ENCODE data around the gene ARFGEF2. TPM values are rescaled to one million over a fixed set of nuclear protein-coding genes. Genes with fewer than 3 reads are reported as not detected.

ARFGEF2 gene
- total RNA-seq, 4 donors from 2014 or later: 33.6 to 45.2 (median 39.3) TPM

DNA sequence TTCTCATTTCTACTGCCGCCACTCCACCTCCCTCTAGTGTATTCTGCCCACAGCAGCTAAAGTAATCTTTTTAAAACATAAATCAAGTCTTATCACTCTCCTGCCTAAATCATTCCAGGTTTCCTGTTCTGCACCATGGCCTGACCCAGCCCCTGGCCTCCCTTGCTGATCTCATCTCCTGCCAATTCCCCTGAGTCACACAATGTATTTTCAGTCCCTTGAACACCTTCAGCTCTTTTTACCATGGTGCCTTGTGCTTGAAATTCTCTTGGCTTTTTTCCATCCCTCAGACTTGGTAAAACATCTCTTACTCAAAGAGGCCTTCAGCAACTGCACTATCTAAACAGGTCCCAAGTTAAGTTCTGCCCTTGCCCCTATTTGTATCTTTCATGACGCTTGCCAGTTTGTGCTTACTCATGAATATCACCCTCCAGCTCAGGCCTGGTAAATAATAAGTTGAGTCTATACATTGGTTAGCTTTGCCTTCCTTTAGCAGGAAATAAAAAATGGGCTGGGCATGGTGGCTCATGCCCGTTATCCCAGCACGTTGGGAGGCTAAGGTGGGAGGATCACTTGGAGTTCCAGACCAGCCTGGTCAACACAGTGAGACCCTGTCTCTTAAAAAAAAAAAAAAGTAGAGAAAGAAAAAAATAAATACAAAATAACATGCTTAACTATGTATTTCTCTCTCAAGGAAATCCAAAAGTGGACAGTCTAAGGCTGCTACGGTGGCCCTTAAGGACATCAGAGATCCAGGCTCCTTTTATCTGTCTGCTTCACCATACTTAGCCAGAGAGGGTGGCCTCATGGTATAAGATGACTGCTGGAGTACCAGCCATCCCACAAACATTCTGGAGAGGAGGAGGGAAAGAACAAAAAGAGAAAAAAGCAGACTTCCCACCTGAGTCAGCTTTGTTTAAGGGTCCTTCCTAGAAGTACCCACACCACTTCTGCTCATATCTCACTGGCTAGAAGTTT is 62.2 kb downstream of the ARFGEF2 start:
- Histone ChIP-seq H3K27ac (replicated peaks in 1 of 4) (no peak overlapping the region), H3K36me3 (peaks cover 43 to 88% (median 70%) of the 10 kb centered on the region in 4 donors), H3K27me3 (no peaks in the 10 kb centered on the region), H3K4me1 (peaks cover 0 to 13% (median 0%) of the 10 kb centered on the region in 4 donors), H3K9me3 (peaks cover 0 to 6% (median 2%) of the 10 kb centered on the region in 4 donors), H3K4me3 (no peak overlapping the region)
- intact Hi-C loops (cut with DNase I): no loop called here
- DNase-seq (ENCODE audit: extremely low spot score): no peak
- no peak for TF ChIP-seq POLR2A (IDR thresholded peaks at IDR 0.05; ENCODE audit: low read depth)
- TF ChIP-seq POLR2AphosphoS5 (IDR thresholded peaks at IDR 0.05): peak in 1 of 2 donors; percentile 29
- WGBS: 86% methylated on average over 5 of the region's 5 CpGs

DNA sequence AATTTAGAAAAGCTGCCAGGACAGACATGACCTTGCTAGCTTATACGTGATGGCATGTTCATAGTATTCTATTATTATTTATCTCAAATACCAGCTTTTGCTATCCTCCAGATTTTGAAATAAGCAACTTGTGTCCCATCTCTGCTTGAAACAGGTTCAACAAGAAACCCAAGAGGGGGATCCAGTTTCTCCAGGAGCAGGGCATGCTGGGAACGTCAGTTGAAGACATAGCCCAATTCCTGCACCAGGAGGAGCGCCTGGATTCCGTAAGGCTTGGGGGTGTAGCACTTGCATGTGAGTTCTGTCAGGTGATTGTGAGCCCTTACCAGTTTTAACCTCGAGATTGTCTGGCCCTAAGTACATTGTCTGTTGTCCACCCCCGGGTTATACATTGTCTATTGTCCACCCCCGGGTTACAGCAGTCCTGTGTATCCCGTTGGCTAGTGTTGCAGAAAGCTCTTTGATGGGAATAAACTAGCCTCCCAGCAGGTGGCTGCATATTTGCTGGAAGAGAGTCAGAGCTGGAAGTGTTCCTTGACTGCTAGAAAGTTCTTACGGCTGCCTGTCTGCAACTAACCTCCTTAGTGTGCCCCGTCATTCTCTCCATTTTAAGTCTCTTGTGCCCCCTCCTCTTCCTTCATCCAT is 63.2 kb downstream of the ARFGEF2 start:
- Histone ChIP-seq H3K36me3 (peaks cover 53 to 94% (median 80%) of the 10 kb centered on the region in 4 donors), H3K4me3 (no peak overlapping the region), H3K9me3 (peaks cover 0 to 6% (median 2%) of the 10 kb centered on the region in 4 donors), H3K27ac (replicated peaks in 1 of 4) (no peak overlapping the region), H3K4me1 (peaks cover 0 to 13% (median 0%) of the 10 kb centered on the region in 4 donors), H3K27me3 (no peaks in the 10 kb centered on the region)
- TF ChIP-seq, protein P1, sequence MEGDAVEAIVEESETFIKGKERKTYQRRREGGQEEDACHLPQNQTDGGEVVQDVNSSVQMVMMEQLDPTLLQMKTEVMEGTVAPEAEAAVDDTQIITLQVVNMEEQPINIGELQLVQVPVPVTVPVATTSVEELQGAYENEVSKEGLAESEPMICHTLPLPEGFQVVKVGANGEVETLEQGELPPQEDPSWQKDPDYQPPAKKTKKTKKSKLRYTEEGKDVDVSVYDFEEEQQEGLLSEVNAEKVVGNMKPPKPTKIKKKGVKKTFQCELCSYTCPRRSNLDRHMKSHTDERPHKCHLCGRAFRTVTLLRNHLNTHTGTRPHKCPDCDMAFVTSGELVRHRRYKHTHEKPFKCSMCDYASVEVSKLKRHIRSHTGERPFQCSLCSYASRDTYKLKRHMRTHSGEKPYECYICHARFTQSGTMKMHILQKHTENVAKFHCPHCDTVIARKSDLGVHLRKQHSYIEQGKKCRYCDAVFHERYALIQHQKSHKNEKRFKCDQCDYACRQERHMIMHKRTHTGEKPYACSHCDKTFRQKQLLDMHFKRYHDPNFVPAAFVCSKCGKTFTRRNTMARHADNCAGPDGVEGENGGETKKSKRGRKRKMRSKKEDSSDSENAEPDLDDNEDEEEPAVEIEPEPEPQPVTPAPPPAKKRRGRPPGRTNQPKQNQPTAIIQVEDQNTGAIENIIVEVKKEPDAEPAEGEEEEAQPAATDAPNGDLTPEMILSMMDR (IDR thresholded peaks at IDR 0.05): no peak
- TF ChIP-seq EP300 (IDR thresholded peaks at IDR 0.05) (no peak), POLR2AphosphoS5 (IDR thresholded peaks at IDR 0.05) (no peak), POLR2A (IDR thresholded peaks at IDR 0.05; ENCODE audit: low read depth) (no peak)
- 88% methylated on average over 9 of the region's 10 CpGs for WGBS
- DNase-seq (ENCODE audit: extremely low spot score): no peak
- intact Hi-C loops (cut with DNase I): no loop called here

DNA sequence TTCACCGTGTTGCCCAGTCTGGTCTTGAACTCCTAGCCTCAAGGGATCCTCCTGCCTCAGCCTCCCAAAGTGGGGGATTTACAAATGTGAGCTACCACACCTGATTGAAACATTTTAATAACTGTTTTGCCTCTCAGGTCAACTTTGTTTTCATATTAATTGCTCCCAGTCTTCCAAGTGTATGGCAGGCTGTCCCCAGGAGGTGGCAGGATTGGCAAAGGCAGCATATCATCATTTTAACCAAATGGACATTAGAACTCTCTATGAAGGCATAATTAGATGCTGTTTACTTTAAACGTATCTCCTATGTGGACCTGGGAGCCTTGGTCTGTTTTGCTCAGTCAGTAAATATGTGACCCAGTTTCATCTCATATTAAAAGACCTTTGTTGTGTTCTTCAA is 65.4 kb downstream of the ARFGEF2 start:
- H3K27me3 ChIP-seq: no peaks in the 10 kb centered on the region
- peaks cover 75 to 100% (median 99%) of the 10 kb centered on the region in 4 donors for H3K36me3 ChIP-seq
- no peak overlapping the region for H3K27ac ChIP-seq (replicated peaks in 1 of 4)
- WGBS: 80% methylated on average over 2 of the region's 2 CpGs
- peaks cover 0 to 10% (median 0%) of the 10 kb centered on the region in 4 donors for H3K4me1 ChIP-seq
- DNase-seq (ENCODE audit: extremely low spot score): no peak
- TF ChIP-seq, protein P1 (IDR thresholded peaks at IDR 0.05): peak in 1 of 3 experiments; percentile 19
- TF ChIP-seq POLR2AphosphoS5 (IDR thresholded peaks at IDR 0.05): no peak
- TF ChIP-seq POLR2A (IDR thresholded peaks at IDR 0.05; ENCODE audit: low read depth): no peak
- no peak for TF ChIP-seq EP300 (IDR thresholded peaks at IDR 0.05)
- H3K9me3 ChIP-seq: peaks cover 0 to 6% (median 2%) of the 10 kb centered on the region in 4 donors
- intact Hi-C loops (cut with DNase I): no loop called here
- H3K4me3 ChIP-seq: no peak overlapping the region

DNA sequence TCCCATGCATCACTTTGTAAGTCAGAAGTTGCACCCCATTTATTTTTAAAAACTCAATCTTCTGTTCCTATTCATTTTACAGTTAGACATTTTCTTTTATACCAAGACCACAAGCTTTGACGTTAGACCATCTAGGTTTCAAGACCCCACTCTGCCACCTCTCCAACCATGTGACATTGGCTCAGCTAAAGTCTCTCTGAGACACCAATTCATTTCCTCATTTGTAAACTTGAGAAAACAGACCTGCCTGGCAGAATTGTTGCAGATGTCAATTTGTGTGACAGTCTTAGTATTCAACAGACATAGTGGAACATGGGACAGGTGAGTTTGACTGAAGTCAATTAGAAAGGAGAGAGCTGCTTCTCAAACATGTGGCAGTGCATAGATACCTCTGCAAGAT is 69.0 kb downstream of the ARFGEF2 start:
- DNase-seq (ENCODE audit: extremely low spot score): no peak
- intact Hi-C loops (cut with DNase I): no loop called here
- no peak overlapping the region for H3K4me3 ChIP-seq
- TF ChIP-seq, protein P1 (IDR thresholded peaks at IDR 0.05): no peak
- TF ChIP-seq POLR2AphosphoS5 (IDR thresholded peaks at IDR 0.05) (no peak), EP300 (IDR thresholded peaks at IDR 0.05) (no peak), POLR2A (IDR thresholded peaks at IDR 0.05; ENCODE audit: low read depth) (no peak)
- H3K36me3 ChIP-seq: peaks cover 84 to 100% (median 98%) of the 10 kb centered on the region in 4 donors
- H3K27ac ChIP-seq (replicated peaks in 1 of 4): no peak overlapping the region
- no peaks in the 10 kb centered on the region for H3K4me1 ChIP-seq
- H3K27me3 ChIP-seq: no peaks in the 10 kb centered on the region
- 72% methylated on average over 1 of the region's 1 CpG for WGBS
- no peaks in the 10 kb centered on the region for H3K9me3 ChIP-seq

DNA sequence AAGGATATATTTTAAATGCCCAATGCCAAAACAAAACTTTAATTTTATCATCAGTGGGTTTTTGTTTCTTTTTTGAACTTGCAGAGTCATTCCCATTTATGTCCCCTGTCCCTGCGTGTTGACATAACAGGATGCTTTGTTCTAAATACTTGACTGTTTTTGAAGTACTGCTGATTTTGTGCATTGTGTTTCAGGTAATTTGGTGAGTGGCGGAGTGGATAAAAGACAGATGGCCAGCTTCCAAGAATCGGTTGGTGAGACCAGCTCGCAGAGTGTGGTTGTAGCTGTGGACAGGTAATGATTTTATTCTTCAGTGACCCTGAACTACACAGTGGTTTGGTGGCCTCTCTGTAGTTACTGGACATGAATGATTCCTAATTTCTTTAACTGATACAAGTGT is 74.1 kb downstream of the ARFGEF2 start:
- DNase-seq (ENCODE audit: extremely low spot score): no peak
- TF ChIP-seq, protein P1 (IDR thresholded peaks at IDR 0.05): no peak
- no peak for TF ChIP-seq POLR2AphosphoS5 (IDR thresholded peaks at IDR 0.05)
- no peak for TF ChIP-seq POLR2A (IDR thresholded peaks at IDR 0.05; ENCODE audit: low read depth)
- TF ChIP-seq EP300 (IDR thresholded peaks at IDR 0.05): no peak
- no peaks in the 10 kb centered on the region for H3K27me3 ChIP-seq

More for the DNA sequence above, 74.1 kb downstream of the ARFGEF2 start:
- Histone ChIP-seq H3K9me3 (no peaks in the 10 kb centered on the region), H3K27ac (replicated peaks in 1 of 4) (no peak overlapping the region), H3K36me3 (peaks cover 70 to 100% (median 98%) of the 10 kb centered on the region in 4 donors), H3K4me1 (peaks cover 0 to 5% (median 0%) of the 10 kb centered on the region in 4 donors), H3K4me3 (no peak overlapping the region)
- WGBS: 86% methylated on average over 4 of the region's 4 CpGs
- intact Hi-C loops (cut with DNase I): no loop called here

Data from esophagus muscularis mucosa (tissue), 4 donors.